Tibial artery (tissue), 4 donors: Measurements from ENCODE around the gene LDLRAD3.
A peak's percentile ranks its signal among the peaks of the same experiment; 100 is the strongest.

ENCODE experiments used
- DNase-seq, 2 donors: peaks; one replicate each; pipeline ENCODE4 v3.0.0-alpha.2; 2019
- H3K27ac ChIP-seq, 2 donors: fragments of 200-600 bp; sonication (generic) in 1 of 2; 1 replicate in 1 of 2; 2 replicates in 1 of 2; pipeline ENCODE4 v1.5.1; 2018 to 2019; ENCODE audit warnings: mild to moderate bottlenecking in 1 of 2
- H3K27me3 ChIP-seq, 2 donors: fragments of 200-600 bp; sonication (generic) in 1 of 2; one replicate each; pipeline versions ENCODE4 v1.5.1 to v1.6.0; 2016 to 2019
- H3K36me3 ChIP-seq, 3 donors: fragments of 200-600 bp; sonication (generic) in 2 of 3; one replicate each; pipeline ENCODE4 v1.5.1; 2016 to 2019; ENCODE audit warnings: mild to moderate bottlenecking in 2 of 3
- H3K4me1 ChIP-seq, 4 donors: fragments of 200-600 bp; sonication (generic) in 2 of 4; 1 replicate in 3 of 4; 2 replicates in 1 of 4; pipeline ENCODE4 v1.5.1; 2016 to 2019
- H3K4me3 ChIP-seq, 2 donors: fragments of 200-600 bp; sonication (generic) in 1 of 2; 1 replicate in 1 of 2; 2 replicates in 1 of 2; pipeline ENCODE4 v1.5.1; 2018 to 2019; ENCODE audit warnings: mild to moderate bottlenecking in 2 of 2
- H3K9me3 ChIP-seq, 3 donors: fragments of 200-600 bp; sonication (generic) in 1 of 3; one replicate each; pipeline ENCODE4 v1.5.1; 2016 to 2019
- CTCF ChIP-seq, 2 experiments: fragments of 200-600 bp in 1 of 2; fragments of 450-650 bp in 1 of 2; IDR thresholded peaks; one replicate each; pipeline ENCODE4 v1.5.1; 2017 to 2019; ENCODE audit warnings: antibody characterized with exemption in 2 of 2, mild to moderate bottlenecking in 1 of 2, moderate library complexity in 1 of 2
- intact Hi-C: fragments of 100-400 bp; cut with DNase I; formaldehyde crosslinking; loops from one replicate; pipeline ENCODE4 v1.15.0; 2023; ENCODE audit warnings: low total_unique reads

LDLRAD3 gene

GRCh38 chr11:35919244-35919643 lies 24.6 kb upstream of the LDLRAD3 start:
- Histone ChIP-seq H3K36me3 (no peaks in the 10 kb centered on the region), H3K9me3 (no peaks in the 10 kb centered on the region), H3K4me3 (no peak overlapping the region), H3K27me3 (no peaks in the 10 kb centered on the region), H3K27ac (no peak overlapping the region), H3K4me1 (no peaks in the 10 kb centered on the region)
- intact Hi-C loops = no loop called here
- no peak for DNase-seq
- TF ChIP-seq CTCF (IDR thresholded peaks at IDR 0.05) = no peak

DNA sequence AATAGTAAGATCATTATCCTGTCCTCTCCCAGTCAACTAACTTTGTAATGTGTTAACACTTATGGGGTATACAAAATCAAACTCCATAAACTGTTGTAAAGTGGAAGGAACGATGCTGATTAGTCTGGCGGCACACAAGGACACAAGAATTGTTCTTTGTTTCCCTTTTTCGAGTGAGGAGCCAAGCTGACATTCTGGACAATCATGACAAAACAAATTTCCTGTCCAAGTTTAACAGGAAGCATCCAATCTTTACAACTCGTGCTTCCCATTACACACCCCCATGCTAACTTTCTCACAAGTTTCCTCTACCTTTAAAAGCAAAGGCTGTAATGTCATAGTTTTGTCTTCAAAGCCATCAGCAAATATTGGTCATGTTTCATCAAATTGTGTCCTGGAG lies 20.4 kb upstream of the LDLRAD3 start:
- peaks cover 0 to 7% of the 10 kb centered on the region in 2 donors for H3K27me3 ChIP-seq
- H3K9me3 ChIP-seq = no peaks in the 10 kb centered on the region
- peaks cover 0 to 11% (median 0%) of the 10 kb centered on the region in 4 donors for H3K4me1 ChIP-seq
- H3K27ac ChIP-seq = no peak overlapping the region
- DNase-seq = no peak
- no peak overlapping the region for H3K4me3 ChIP-seq
- H3K36me3 ChIP-seq = no peaks in the 10 kb centered on the region
- intact Hi-C loops = no loop called here
- TF ChIP-seq CTCF (IDR thresholded peaks at IDR 0.05) = no peak

GRCh38 chr11:35924811-35925210 lies 19.1 kb upstream of the LDLRAD3 start:
- Histone ChIP-seq H3K9me3 (no peaks in the 10 kb centered on the region), H3K27ac (no peak overlapping the region), H3K4me3 (no peak overlapping the region), H3K27me3 (peaks cover 0 to 14% of the 10 kb centered on the region in 2 donors), H3K36me3 (no peaks in the 10 kb centered on the region), H3K4me1 (peaks cover 0 to 11% (median 0%) of the 10 kb centered on the region in 4 donors)
- intact Hi-C loops = no loop called here
- no peak for DNase-seq
- TF ChIP-seq CTCF (IDR thresholded peaks at IDR 0.05) = no peak

DNA sequence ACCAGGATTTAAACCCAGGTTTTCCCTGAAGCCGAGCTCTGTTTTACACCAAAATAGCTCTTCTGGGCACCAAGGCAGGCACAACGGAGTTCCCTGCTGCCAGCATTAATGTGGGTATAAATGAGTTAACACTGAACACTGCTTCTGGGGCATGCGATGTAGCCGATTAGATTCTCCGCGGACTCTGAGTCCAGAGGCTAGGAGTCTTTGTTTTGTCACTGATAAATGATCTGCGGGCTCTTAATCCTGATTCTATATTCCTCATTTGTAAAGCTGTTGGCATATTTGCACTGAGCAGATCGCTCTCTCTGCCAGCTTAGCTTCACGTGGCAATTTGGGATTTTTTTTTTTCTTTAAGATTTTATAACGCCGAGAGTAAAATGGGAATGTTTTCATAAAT lies 16.8 kb upstream of the LDLRAD3 start:
- Histone ChIP-seq H3K9me3 (peaks cover 0 to 3% (median 0%) of the 10 kb centered on the region in 3 donors), H3K4me1 (peaks cover 0 to 11% (median 0%) of the 10 kb centered on the region in 4 donors), H3K27me3 (peaks cover 0 to 14% of the 10 kb centered on the region in 2 donors), H3K27ac (no peak overlapping the region), H3K36me3 (no peaks in the 10 kb centered on the region), H3K4me3 (no peak overlapping the region)
- intact Hi-C loops = no loop called here
- TF ChIP-seq CTCF (IDR thresholded peaks at IDR 0.05) = no peak
- DNase-seq = no peak

DNA sequence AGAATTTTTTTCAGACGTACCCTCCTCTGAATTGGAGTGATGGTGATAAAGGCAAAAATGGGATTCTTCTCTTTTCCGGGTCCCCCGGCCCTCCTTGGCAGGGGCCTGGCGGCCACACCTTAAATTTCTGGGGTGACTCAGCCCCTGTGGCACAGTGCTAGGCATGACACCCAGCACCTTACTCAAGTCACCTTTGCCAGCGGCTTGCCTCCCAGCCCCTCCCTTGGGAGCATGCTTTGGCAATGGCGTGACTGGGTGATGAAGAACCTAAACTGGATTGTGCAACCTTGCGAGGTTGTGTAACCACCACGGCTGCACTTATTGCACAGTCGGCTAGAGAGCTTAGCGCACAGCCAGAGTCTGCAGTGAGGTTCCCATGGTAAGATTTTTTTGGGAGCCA lies 16.2 kb upstream of the LDLRAD3 start:
- no peaks in the 10 kb centered on the region for H3K36me3 ChIP-seq
- intact Hi-C loops = no loop called here
- H3K4me1 ChIP-seq = peaks cover 0 to 11% (median 0%) of the 10 kb centered on the region in 4 donors
- H3K4me3 ChIP-seq = no peak overlapping the region
- H3K27ac ChIP-seq = no peak overlapping the region
- DNase-seq = peak; percentile 62 to 75
- H3K9me3 ChIP-seq = peaks cover 0 to 6% (median 0%) of the 10 kb centered on the region in 3 donors
- no peak for TF ChIP-seq CTCF (IDR thresholded peaks at IDR 0.05)
- peaks cover 0 to 14% of the 10 kb centered on the region in 2 donors for H3K27me3 ChIP-seq
